Measurements from ENCODE around the gene GNAQ.
"Not testable (repeated sequence)": the region's sequence is repeated elsewhere in the genome, so short reads cannot be mapped to it uniquely, and the experiment has no call there.

GNAQ gene

GRCh38 chr9:77896938-77897667 lies 134.5 kb downstream of the GNAQ start:
- no peak for DNase-seq (ENCODE audit: low read depth in 1 of 2, low spot score in 1 of 2)
- no peak for TF ChIP-seq JUND (IDR thresholded peaks at IDR 0.05; ENCODE audit: low read depth)
- in situ Hi-C loops (cut with HindIII; ENCODE audit: low pct_unique_long_range_greater_than_20kb, low sequenced_read_pairs), result no loop called here

GRCh38 chr9:77896269-77896937 lies 135.2 kb downstream of the GNAQ start:
- no peak for DNase-seq (ENCODE audit: low read depth in 1 of 2, low spot score in 1 of 2)
- TF ChIP-seq JUND (IDR thresholded peaks at IDR 0.05; ENCODE audit: low read depth), result no peak
- in situ Hi-C loops (cut with HindIII; ENCODE audit: low pct_unique_long_range_greater_than_20kb, low sequenced_read_pairs), result no loop called here

GRCh38 chr9:77893706-77894105 lies 137.9 kb downstream of the GNAQ start:
- no peak for TF ChIP-seq JUND (IDR thresholded peaks at IDR 0.05; ENCODE audit: low read depth)
- in situ Hi-C loops (cut with HindIII; ENCODE audit: low pct_unique_long_range_greater_than_20kb, low sequenced_read_pairs), result no loop called here
- no peak for DNase-seq (ENCODE audit: low read depth in 1 of 2, low spot score in 1 of 2)

- in situ Hi-C loops (cut with HindIII; ENCODE audit: low pct_unique_long_range_greater_than_20kb, low sequenced_read_pairs), result no loop called here
- TF ChIP-seq JUND (IDR thresholded peaks at IDR 0.05; ENCODE audit: low read depth), result no peak
- DNase-seq (ENCODE audit: low read depth in 1 of 2, low spot score in 1 of 2), result no peak
Measured at GRCh38 chr9:77892955-77893514, 138.6 kb downstream of the GNAQ start.

- no peak for DNase-seq (ENCODE audit: low read depth in 1 of 2, low spot score in 1 of 2)
- in situ Hi-C loops (cut with HindIII; ENCODE audit: low pct_unique_long_range_greater_than_20kb, low sequenced_read_pairs), result no loop called here
- TF ChIP-seq JUND (IDR thresholded peaks at IDR 0.05; ENCODE audit: low read depth), result no peak
Measured at GRCh38 chr9:77892171-77892570, 139.4 kb downstream of the GNAQ start.

GRCh38 chr9:77891128-77891800 lies 140.3 kb downstream of the GNAQ start:
- no peak for TF ChIP-seq JUND (IDR thresholded peaks at IDR 0.05; ENCODE audit: low read depth)
- in situ Hi-C loops (cut with HindIII; ENCODE audit: low pct_unique_long_range_greater_than_20kb, low sequenced_read_pairs), result no loop called here
- no peak for DNase-seq (ENCODE audit: low read depth in 1 of 2, low spot score in 1 of 2)

GRCh38 chr9:77887662-77888061 lies 143.9 kb downstream of the GNAQ start:
- TF ChIP-seq JUND (IDR thresholded peaks at IDR 0.05; ENCODE audit: low read depth), result no peak
- DNase-seq (ENCODE audit: low read depth in 1 of 2, low spot score in 1 of 2), result no peak
- in situ Hi-C loops (cut with HindIII; ENCODE audit: low pct_unique_long_range_greater_than_20kb, low sequenced_read_pairs), result no loop called here

- TF ChIP-seq JUND (IDR thresholded peaks at IDR 0.05; ENCODE audit: low read depth), result no peak
- DNase-seq (ENCODE audit: low read depth in 1 of 2, low spot score in 1 of 2), result no peak
- in situ Hi-C loops (cut with HindIII; ENCODE audit: low pct_unique_long_range_greater_than_20kb, low sequenced_read_pairs), result no loop called here
Measured at GRCh38 chr9:77885104-77885672, 146.4 kb downstream of the GNAQ start.

GRCh38 chr9:77883846-77884771 lies 147.5 kb downstream of the GNAQ start:
- DNase-seq (ENCODE audit: low read depth in 1 of 2, low spot score in 1 of 2), result no peak
- in situ Hi-C loops (cut with HindIII; ENCODE audit: low pct_unique_long_range_greater_than_20kb, low sequenced_read_pairs), result no loop called here
- no peak for TF ChIP-seq JUND (IDR thresholded peaks at IDR 0.05; ENCODE audit: low read depth)

GRCh38 chr9:77883133-77883532 lies 148.5 kb downstream of the GNAQ start:
- in situ Hi-C loops (cut with HindIII; ENCODE audit: low pct_unique_long_range_greater_than_20kb, low sequenced_read_pairs), result no loop called here
- no peak for DNase-seq (ENCODE audit: low read depth in 1 of 2, low spot score in 1 of 2)
- TF ChIP-seq JUND (IDR thresholded peaks at IDR 0.05; ENCODE audit: low read depth), result no peak

- in situ Hi-C loops (cut with HindIII; ENCODE audit: low pct_unique_long_range_greater_than_20kb, low sequenced_read_pairs), result no loop called here
- DNase-seq (ENCODE audit: low read depth in 1 of 2, low spot score in 1 of 2), result no peak
- no peak for TF ChIP-seq JUND (IDR thresholded peaks at IDR 0.05; ENCODE audit: low read depth)
Measured at GRCh38 chr9:77882294-77882693, 149.3 kb downstream of the GNAQ start.

- DNase-seq (ENCODE audit: low read depth in 1 of 2, low spot score in 1 of 2); in situ Hi-C loops (cut with HindIII; ENCODE audit: low pct_unique_long_range_greater_than_20kb, low sequenced_read_pairs): not testable (repeated sequence)
Measured at GRCh38 chr9:77881634-77882033, 150.0 kb downstream of the GNAQ start.
